NCI-H2029 treated with DMSO at 0.1 percent for 48 hours (cell line): ENCODE results near the gene SCAANT1.

Experiments used
- DNase-seq: peaks from one replicate; lab custom pipeline; 2025; lab: John Stamatoyannopoulos, UW

SCAANT1 gene

GRCh38 chr3:63934041-63934866 is 22.1 kb upstream of the SCAANT1 start:
- DNase-seq, result no peak

- DNase-seq, result no peak
Observed at GRCh38 chr3:63933459-63933858, 21.3 kb upstream of the SCAANT1 start.

GRCh38 chr3:63932509-63933212 is 20.5 kb upstream of the SCAANT1 start:
- DNase-seq, result no peak

DNA sequence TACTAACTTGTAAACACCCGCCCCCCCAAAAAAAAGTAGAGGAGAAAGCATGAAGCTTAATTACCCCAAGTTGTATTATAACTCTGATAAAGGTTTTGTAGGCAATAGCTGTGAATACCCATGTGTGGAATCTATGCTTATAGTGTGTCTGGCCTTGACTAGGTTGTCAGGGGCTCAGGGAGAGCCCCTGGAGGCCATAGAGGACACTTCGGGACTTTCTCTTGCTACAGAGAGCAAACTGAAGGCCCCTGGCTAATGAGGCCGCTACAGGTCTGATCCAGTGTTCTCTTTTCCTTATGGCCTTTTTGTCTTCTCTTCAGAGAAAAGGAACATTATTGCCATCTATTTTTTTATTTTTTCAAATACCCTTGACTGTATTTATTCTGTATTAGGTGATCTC is 19.1 kb upstream of the SCAANT1 start:
- no peak for DNase-seq

DNA sequence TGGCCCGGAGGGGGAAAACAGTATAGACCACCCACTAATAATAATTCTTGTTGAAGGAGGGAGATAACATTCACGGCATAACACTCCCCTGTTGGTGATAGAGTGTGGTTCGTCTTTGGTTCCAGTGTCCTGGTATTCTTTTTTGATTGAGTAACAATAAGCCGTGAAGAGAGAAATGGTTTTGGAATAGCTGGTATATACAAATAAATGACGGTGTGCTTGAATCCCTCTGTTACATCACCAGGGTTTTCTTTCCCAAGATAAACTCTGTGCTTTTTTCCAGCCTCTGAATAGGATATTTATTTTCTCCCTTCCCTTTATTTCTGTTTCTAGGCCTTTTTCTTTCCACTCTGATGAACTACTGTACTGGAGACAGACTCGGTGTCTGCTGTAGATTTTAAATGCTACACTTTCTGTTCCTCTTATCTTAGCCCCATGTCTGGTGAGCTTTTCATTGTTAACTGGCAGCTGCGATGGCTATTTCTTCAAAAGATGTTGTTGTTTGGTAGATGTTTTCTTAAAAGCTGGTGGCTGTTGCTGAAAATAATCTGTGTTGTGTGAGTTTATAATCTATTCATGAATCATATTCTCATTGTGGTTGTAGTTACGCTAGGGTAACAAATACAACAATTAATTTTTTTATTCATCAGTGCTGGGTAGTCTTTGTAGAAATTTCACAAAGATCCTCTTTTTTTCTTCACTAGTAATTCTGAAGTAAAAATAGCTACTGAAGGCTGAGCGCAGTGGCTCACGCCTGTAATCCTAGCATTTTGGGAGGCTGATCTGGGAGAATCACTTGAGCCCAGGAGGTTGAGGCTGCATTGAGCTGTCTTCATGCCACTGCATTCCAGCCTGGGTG is 15.5 kb upstream of the SCAANT1 start:
- no peak for DNase-seq

DNA sequence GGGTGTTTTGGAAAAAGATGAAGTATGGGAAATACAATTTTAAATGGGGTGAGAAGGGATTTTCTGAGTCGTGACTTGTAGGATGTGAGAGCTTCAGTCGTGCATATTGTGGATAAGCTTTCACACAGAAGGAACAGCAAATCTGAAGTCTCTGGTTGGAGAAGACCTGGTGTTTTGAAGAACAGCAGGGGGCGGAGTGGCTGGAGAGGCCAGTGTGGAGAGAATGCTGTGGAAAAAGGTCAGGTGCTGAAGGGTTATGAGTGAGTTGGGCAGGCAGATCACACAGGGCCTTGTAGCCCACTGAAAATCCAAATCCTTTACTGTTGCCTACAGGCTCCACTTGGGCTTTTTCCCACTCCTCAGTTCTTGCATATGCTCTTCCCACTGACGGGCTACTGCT is 14.1 kb upstream of the SCAANT1 start:
- no peak for DNase-seq

GRCh38 chr3:63922491-63923199 is 10.5 kb upstream of the SCAANT1 start:
- DNase-seq, result no peak

DNA sequence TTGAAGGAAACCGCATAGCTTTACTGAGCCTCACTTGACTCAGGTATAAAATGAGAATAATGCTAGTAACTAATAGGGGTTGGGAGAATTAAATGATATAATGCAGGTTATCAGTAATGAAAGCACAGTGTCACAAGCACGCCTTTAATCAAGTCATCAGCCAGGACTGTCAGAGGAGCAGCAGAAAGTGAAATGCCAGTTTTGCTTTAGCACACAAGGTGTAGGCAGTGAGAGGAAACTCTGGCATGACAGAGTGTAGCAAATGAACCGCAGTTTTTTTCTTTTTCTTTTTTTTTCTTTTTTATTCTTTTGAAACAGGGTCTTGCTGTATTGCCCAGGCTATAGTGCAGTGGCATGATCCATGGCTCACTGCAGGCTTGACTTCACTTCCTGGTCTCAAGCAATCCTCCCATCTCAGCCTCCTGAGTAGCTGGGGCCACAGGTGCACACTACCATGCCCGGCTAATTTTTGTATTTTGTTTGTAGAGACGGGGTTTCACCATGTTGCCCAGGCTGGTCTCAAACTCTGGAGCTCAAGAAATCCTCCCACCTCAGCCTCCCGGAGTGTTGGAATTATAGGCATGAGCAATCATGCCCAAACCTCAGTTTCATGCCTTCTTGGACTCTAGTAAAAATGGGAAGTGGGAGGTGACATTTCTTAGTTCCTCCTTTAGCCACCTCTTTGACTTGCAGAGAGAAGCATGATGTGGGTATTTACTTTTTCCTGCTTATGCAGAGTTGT is 9.7 kb upstream of the SCAANT1 start:
- no peak for DNase-seq

DNA sequence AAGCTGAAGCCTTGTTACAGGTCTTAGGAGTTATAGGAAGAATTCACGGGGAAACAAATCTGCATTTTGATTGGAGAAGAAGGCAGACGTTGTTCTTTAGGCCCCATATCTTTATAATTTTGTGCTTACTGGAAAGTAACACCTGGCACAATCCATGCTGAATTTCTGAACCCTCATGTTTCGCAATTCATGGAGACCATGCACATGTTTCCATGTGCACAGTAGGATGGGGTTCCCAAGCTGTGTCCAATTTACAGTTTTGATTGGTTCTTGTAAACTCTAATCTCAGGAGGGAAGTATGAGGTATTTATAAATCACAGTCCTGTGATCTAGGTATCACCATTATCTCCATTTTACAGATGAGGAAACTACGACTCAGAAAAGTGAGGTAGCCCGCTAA is 7.8 kb upstream of the SCAANT1 start:
- DNase-seq, result no peak

GRCh38 chr3:63918321-63918720 is 6.1 kb upstream of the SCAANT1 start:
- no peak for DNase-seq

GRCh38 chr3:63914312-63914711 is 2.1 kb upstream of the SCAANT1 start:
- DNase-seq, result no peak

DNA sequence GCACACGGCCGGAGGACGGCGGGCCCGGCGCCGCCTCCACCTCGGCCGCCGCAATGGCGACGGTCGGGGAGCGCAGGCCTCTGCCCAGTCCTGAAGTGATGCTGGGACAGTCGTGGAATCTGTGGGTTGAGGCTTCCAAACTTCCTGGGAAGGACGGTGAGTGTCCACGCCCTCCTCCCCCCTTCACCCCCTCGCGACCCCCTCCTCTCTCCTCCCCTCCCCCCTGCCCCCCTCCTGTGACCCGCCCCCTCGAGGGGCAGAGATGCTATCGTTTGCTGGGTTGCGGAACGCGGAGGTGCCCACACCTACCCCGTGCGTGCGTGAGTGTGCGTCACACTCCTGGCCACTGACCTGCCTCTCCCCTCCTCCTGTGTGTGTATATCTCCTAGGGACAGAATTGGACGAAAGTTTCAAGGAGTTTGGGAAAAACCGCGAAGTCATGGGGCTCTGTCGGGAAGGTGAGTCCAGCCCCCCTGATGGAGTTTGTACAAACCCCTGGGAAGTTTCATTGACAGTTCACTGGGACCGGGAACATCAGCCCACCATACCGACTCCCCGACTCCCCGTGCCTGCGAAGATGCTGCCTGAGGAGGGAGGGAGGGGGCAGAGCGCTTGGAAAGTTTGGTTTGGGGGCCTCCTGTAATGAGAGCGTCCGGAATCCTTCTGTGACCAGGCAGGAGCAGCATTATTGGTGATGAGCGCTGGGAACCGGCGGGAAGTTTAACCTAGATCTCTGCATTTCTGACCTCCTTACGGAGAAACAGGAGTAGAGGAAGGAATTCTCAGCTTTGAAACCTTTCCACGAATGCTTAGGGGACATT is 795 bp upstream of the SCAANT1 start:
- no peak for DNase-seq

DNA sequence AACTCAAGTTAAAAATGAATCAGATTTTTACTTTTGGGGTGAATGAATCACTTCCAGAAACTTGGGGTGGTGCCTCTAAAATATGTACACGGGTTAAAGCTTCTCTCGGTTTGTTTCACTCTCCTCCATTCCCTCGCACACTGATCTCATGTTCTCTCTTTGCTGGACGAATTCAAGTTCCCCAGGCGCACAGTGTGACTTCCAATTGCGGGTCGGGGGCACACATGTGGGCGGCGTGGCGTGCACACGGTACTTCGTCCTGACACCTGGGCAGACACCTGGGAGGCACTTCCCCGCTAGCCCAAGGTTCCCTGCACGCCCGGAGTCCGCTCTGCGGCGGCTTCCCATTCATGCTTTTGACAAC is 692 bp downstream of the SCAANT1 start:
- DNase-seq, result no peak

GRCh38 chr3:63910891-63911290 is 1.3 kb downstream of the SCAANT1 start:
- DNase-seq, result no peak

GRCh38 chr3:63910001-63910400 is 2.2 kb downstream of the SCAANT1 start:
- DNase-seq, result no peak

DNA sequence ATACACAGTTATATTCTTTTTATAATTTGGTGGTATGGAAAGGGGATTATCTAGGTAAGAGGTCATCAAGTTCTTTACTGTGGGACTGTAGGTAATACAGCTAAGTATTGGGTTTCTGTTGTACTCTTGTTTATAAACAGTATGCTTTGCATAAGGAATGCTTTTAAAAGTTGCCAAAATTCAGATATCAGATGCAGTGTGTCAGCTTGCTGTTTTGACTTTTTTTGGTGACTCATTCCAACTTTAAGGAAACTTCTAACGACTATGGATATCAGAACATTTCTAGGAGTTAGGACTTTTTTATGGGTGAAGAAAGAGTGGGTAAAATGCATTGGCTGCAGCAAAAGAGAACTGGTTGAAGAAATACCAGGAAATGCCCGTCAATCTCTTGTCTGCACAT is 2.8 kb downstream of the SCAANT1 start:
- DNase-seq, result no peak

GRCh38 chr3:63908776-63909175 is 3.4 kb downstream of the SCAANT1 start:
- no peak for DNase-seq

DNA sequence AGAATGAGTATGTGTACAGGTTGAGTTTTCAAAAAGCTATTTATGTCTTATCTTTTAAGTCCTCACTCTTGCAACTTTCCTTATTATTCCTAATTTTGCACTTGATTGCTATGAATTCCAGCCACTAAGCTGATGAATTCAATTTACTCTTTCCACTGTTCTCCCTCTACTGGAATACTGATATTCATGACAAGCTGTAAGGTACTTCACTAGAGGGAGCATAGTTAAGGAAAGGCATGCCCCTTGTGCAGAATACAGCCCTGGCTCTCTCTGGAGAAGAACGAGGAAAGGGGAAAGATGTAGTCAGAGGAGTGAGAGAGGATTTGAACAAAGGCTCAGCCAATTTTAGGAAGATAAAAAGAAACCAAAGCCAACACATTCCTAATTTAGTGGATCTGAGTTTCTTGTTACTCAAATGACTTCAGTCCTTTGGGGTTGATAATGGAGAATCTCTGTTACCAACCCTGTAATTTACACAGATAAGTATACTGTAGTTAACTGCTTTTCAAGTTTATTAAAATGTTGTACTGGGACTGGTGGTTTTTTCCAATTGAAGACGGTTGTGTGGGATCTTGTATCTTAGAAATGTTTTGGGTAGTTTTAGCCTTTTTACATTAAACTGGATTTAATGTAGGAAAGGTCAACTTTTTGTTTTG is 4.0 kb downstream of the SCAANT1 start:
- no peak for DNase-seq

- no peak for DNase-seq
Observed at GRCh38 chr3:63905731-63906620, 6.2 kb downstream of the SCAANT1 start.
